Erythroblast (primary cell): Measurements from ENCODE around the gene NLRX1.
"Not testable (repeated sequence)": the region's sequence is repeated elsewhere in the genome, so short reads cannot be mapped to it uniquely, and the experiment has no call there.

Source experiments
- DNase-seq, 2 experiments: peaks; one replicate each; lab custom pipeline; 2025; lab: John Stamatoyannopoulos, UW
- GATA1 ChIP-seq: IDR thresholded peaks from 2 replicates; pipeline ENCODE4 v1.6.1; 2011; ENCODE audit warnings: low read depth, mild to moderate bottlenecking, control low read depth, low read length, moderate library complexity
- POLR2A ChIP-seq: IDR thresholded peaks from 2 replicates; pipeline ENCODE4 v1.6.1; 2011; ENCODE audit warnings: mild to moderate bottlenecking, low read length

NLRX1 gene

GRCh38 chr11:119166368-119167076 lies 2.0 kb upstream of the NLRX1 start:
- TF ChIP-seq POLR2A (no peak), GATA1 (no peak)

DNA sequence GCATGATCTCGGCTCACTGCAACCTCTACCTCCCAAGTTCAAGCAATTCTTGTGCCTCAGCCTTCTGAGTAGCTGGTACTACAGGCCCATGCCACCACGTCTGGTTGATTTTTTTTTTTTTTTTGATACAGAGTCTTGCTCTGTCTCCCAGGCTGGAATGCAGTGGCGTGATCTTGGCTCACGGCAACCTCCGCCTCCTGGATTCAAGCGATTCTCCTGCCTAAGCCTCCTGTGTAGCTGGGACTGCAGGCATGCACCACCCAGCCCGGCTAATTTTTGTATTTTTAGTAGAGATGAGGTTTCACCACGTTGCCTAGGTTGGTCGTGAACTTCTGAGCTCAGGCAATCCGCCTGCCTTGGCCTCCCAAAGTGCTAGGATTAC lies 1.5 kb upstream of the NLRX1 start:
- DNase-seq, result not testable (repeated sequence)

More at GRCh38 chr11:119166368-119167076, 2.0 kb upstream of the NLRX1 start:
- no peak for DNase-seq

DNA sequence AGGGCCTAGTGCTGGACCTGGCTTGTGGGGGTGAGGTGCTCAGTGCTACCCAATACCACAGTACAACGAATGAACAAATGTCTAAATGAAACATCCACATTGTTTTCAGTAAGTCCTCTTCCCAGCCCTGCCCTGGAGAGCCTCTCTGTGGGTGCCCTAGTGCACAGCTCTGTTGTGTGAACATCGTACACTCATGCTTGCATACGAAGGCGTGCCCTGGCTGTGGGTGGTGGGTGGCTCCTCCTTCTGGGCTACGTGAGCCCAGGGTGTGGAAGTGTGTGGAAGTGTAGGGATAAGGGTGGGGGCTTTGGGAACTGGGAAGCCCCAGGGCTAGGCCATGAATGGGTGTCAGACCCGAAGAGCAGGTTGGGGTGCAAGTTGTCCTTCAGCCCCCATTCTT lies 592 bp upstream of the NLRX1 start:
- no peak for TF ChIP-seq GATA1
- TF ChIP-seq POLR2A, result no peak
- DNase-seq, result no peak

- DNase-seq, result peak in 1 of 2 experiments; percentile 62
- TF ChIP-seq GATA1 (no peak), POLR2A (no peak)
Measured at GRCh38 chr11:119169282-119169719, 776 bp downstream of the NLRX1 start.

DNA sequence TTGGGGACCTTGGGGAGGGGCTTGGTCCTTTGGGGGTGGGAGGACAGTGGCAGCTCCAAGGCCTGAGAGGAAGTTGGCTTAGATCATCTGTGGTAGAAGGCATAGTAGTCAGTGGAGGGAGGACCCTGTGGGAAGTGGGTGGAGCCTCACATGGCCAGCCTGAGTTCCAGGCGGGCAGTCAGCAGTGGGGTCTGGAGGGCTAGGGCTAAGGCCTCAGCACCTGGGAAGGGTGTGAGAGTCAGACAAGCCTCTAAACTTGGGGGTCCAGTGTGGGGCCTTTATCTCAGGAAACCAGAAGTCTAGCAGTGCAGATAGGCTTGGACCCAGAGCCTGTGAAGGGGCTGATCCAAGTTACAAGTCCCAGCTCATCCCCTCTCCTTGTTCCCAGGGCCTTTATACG lies 4.0 kb downstream of the NLRX1 start:
- TF ChIP-seq GATA1, result no peak
- no peak for TF ChIP-seq POLR2A
- no peak for DNase-seq

GRCh38 chr11:119173453-119173852 lies 4.9 kb downstream of the NLRX1 start:
- TF ChIP-seq POLR2A (no peak), GATA1 (no peak)
- no peak for DNase-seq

GRCh38 chr11:119175493-119176077 lies 7.1 kb downstream of the NLRX1 start:
- TF ChIP-seq POLR2A (no peak), GATA1 (no peak)
- no peak for DNase-seq

GRCh38 chr11:119178166-119178680 lies 9.7 kb downstream of the NLRX1 start:
- TF ChIP-seq POLR2A (no peak), GATA1 (no peak)

DNA sequence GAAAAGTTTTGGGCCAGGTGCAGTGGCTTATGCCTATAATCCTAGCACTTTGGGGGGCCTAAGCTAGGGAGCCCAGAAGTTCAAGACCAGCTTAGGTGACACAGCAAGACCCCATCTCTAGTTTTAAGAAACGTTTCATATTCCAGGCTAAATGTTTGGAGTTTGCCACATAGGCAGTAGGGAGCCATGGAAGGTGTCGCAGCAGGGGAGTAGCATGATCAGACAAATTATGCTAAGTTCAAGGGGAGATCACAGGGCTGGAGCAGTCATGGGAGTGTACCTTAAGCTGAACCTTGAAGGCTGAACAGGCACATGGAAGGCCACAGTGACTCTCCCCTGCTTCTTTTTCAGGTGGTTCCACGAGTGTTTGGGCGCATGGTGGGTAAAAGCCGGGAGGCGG lies 10.8 kb downstream of the NLRX1 start:
- TF ChIP-seq POLR2A (no peak), GATA1 (no peak)
- DNase-seq, result no peak

More at GRCh38 chr11:119178166-119178680, 9.7 kb downstream of the NLRX1 start:
- DNase-seq, result no peak

DNA sequence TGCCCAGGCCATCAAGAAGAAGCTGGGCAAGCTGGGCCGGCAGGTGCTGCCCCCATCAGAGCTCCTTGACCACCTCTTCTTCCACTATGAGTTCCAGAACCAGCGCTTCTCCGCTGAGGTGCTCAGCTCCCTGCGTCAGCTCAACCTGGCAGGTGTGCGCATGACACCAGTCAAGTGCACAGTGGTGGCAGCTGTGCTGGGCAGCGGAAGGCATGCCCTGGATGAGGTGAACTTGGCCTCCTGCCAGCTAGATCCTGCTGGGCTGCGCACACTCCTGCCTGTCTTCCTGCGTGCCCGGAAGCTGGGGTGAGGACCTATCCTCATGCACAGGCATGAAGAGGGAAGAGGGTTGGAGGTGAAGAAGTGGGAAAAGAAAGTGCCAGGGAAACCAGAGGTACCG lies 11.5 kb downstream of the NLRX1 start:
- no peak for DNase-seq
- no peak for TF ChIP-seq GATA1
- no peak for TF ChIP-seq POLR2A

- no peak for TF ChIP-seq GATA1
- DNase-seq, result no peak
Measured at GRCh38 chr11:119180729-119181676, 12.5 kb downstream of the NLRX1 start.

GRCh38 chr11:119181677-119182412 lies 13.3 kb downstream of the NLRX1 start:
- DNase-seq, result no peak
- TF ChIP-seq POLR2A, result no peak
- TF ChIP-seq GATA1, result no peak

DNA sequence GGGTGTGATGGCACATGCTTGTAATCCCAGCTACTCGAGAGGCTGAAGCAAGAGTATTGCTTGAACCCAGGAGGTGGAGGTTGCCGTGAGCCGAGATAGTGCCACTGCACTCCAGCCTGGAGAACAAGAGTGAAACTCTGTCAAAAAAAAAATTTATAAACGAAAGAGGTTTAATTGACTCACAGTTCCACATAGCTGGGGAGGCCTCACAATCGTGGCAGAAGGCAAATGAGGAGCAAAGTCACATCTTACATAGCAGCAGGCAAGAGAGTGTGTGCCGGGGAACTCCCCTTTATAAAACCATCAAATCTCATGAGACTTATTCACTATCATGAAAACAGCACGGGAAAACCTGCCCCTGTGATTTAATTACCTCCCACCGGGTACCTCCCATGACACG lies 15.9 kb downstream of the NLRX1 start:
- DNase-seq, result not testable (repeated sequence)
